Upper lobe of left lung (tissue), 6 donors: Measurements from ENCODE around the gene SRP68. TPM values are rescaled to one million over a fixed set of nuclear protein-coding genes. Genes with fewer than 3 reads are reported as not detected.

Experiments
- ATAC-seq, 2 donors: fragments of 200-7000 bp; cut with Tn5 transposase; one replicate each; pipeline ENCODE4 v1.9.1; 2022; ENCODE audit warnings: mild to moderate bottlenecking in 2 of 2, moderate library complexity in 2 of 2; ENCODE audit not compliant: low FRiP score in 2 of 2
- DNase-seq, 2 donors: peaks; one replicate each; pipeline ENCODE4 v3.0.0-alpha.2; 2019 to 2020
- H3K27ac ChIP-seq, 4 donors: fragments of 200-600 bp; sonication (generic); one replicate each; pipeline ENCODE4 v1.5.1; 2016 to 2019
- H3K27me3 ChIP-seq, 4 donors: fragments of 200-600 bp; sonication (generic); one replicate each; pipeline ENCODE4 v1.5.1; 2017 to 2019
- H3K36me3 ChIP-seq, 4 donors: fragments of 200-600 bp; sonication (generic); one replicate each; pipeline ENCODE4 v1.5.1; 2016 to 2019
- H3K4me1 ChIP-seq, 4 donors: fragments of 200-600 bp; sonication (generic); one replicate each; pipeline ENCODE4 v1.5.1; 2018 to 2019
- H3K4me3 ChIP-seq, 4 donors: fragments of 200-600 bp; sonication (generic); one replicate each; pipeline ENCODE4 v1.5.1; 2017 to 2019; ENCODE audit warnings: mild to moderate bottlenecking in 2 of 4, moderate library complexity in 1 of 4
- H3K9me3 ChIP-seq, 4 donors: fragments of 200-600 bp; sonication (generic); one replicate each; pipeline ENCODE4 v1.5.1; 2018 to 2019
- CTCF ChIP-seq, 6 experiments: fragments of 450-650 bp in 4 of 6; fragments of 200-600 bp in 2 of 6; sonication (generic) in 2 of 6; IDR thresholded peaks; one replicate each; pipeline ENCODE4 v1.5.1; 2016 to 2019; ENCODE audit warnings: antibody characterized with exemption in 6 of 6
- EP300 ChIP-seq, 4 donors: sonication (generic); formaldehyde crosslinking; IDR thresholded peaks; one replicate each; pipeline ENCODE4 v1.5.1; 2017; ENCODE audit warnings: antibody characterized with exemption in 4 of 4, control low read depth in 2 of 4
- POLR2A ChIP-seq, 4 donors: fragments of 450-650 bp; IDR thresholded peaks; one replicate each; pipeline ENCODE4 v1.5.1; 2016 to 2017; ENCODE audit warnings: antibody characterized with exemption in 4 of 4, mild to moderate bottlenecking in 2 of 4
- POLR2AphosphoS5 ChIP-seq, 2 donors: sonication (generic); formaldehyde crosslinking; IDR thresholded peaks; one replicate each; pipeline ENCODE4 v1.5.1; 2017; ENCODE audit warnings: antibody characterized with exemption in 2 of 2
- WGBS, 2 donors: methylation state at CpG; one replicate each; pipeline ENCODE4 v1.1.5; 2017 to 2018; 5-methylcytosine and 5-hydroxymethylcytosine counted together
- total RNA-seq, 6 donors: library from RNA; depleted of rRNA in 4 of 6; stranded (reverse); fragments of >200 nt in 4 of 6; gene quantifications; one replicate each; pipeline versions ENCODE4 v1.1.0 to v1.2.1, GENCODE V29; 2016 to 2021
- donor health status: DM: no; HTN: no; CAD: no; lungs with moderate emphysema.
- donor health status: DM: no; HTN: yes; CAD: no; lungs with severe emphysema.

Gene SRP68
- total RNA-seq, 6 donors from 2014 or later = 41.8 to 68.2 (median 56.1) TPM

- H3K4me3 ChIP-seq = no peak overlapping the region
- no peak overlapping the region for H3K27ac ChIP-seq
- no peaks in the 10 kb centered on the region for H3K9me3 ChIP-seq
- peaks cover 0 to 9% (median 7%) of the 10 kb centered on the region in 4 donors for H3K4me1 ChIP-seq
- TF ChIP-seq CTCF (IDR thresholded peaks at IDR 0.05) (no peak), POLR2AphosphoS5 (IDR thresholded peaks at IDR 0.05) (no peak), POLR2A (IDR thresholded peaks at IDR 0.05) (no peak), EP300 (IDR thresholded peaks at IDR 0.05) (no peak)
- WGBS, 2 donors = 84 to 88% methylated on average over 18 to 21 of the region's 21 CpGs
- no peak for ATAC-seq
- H3K27me3 ChIP-seq = no peaks in the 10 kb centered on the region
- no peak for DNase-seq
- peaks cover 0 to 13% (median 4%) of the 10 kb centered on the region in 4 donors for H3K36me3 ChIP-seq
Measured at GRCh38 chr17:76009969-76010661, 62.2 kb downstream of the SRP68 start.

- Histone ChIP-seq H3K4me3 (no peak overlapping the region), H3K27ac (no peak overlapping the region), H3K36me3 (peaks cover 0 to 17% (median 4%) of the 10 kb centered on the region in 4 donors), H3K9me3 (no peaks in the 10 kb centered on the region), H3K27me3 (no peaks in the 10 kb centered on the region), H3K4me1 (peaks cover 4 to 7% (median 5%) of the 10 kb centered on the region in 4 donors)
- ATAC-seq (no peak), DNase-seq (no peak)
- TF ChIP-seq POLR2A (IDR thresholded peaks at IDR 0.05) = no peak
- TF ChIP-seq CTCF (IDR thresholded peaks at IDR 0.05) = no peak
- TF ChIP-seq EP300 (IDR thresholded peaks at IDR 0.05) = no peak
- no peak for TF ChIP-seq POLR2AphosphoS5 (IDR thresholded peaks at IDR 0.05)
- WGBS, 2 donors = 90 to 92% methylated on average over 20 of the region's 20 CpGs
Measured at GRCh38 chr17:76009447-76009846, 62.9 kb downstream of the SRP68 start.

- ATAC-seq (no peak), DNase-seq (peak in 1 of 2 donors; percentile 82)
- H3K4me3 ChIP-seq = no peak overlapping the region
- peaks cover 0 to 4% (median 1%) of the 10 kb centered on the region in 4 donors for H3K4me1 ChIP-seq
- no peaks in the 10 kb centered on the region for H3K27me3 ChIP-seq
- H3K27ac ChIP-seq = no peak overlapping the region
- H3K9me3 ChIP-seq = no peaks in the 10 kb centered on the region
- TF ChIP-seq EP300 (IDR thresholded peaks at IDR 0.05) = no peak
- TF ChIP-seq POLR2A (IDR thresholded peaks at IDR 0.05) = no peak
- TF ChIP-seq POLR2AphosphoS5 (IDR thresholded peaks at IDR 0.05) = no peak
- TF ChIP-seq CTCF (IDR thresholded peaks at IDR 0.05) = no peak
- H3K36me3 ChIP-seq = peaks cover 0 to 18% (median 4%) of the 10 kb centered on the region in 4 donors
- WGBS, 2 donors = 91 to 95% methylated on average over 51 to 56 of the region's 56 CpGs
Measured at GRCh38 chr17:76008630-76009425, 63.5 kb downstream of the SRP68 start.

- H3K36me3 ChIP-seq = peaks cover 0 to 18% (median 4%) of the 10 kb centered on the region in 4 donors
- WGBS, 2 donors = 94 to 95% methylated on average over 36 of the region's 36 CpGs
- no peak for ATAC-seq
- no peaks in the 10 kb centered on the region for H3K9me3 ChIP-seq
- no peak overlapping the region for H3K4me3 ChIP-seq
- H3K4me1 ChIP-seq = peaks cover 0 to 9% (median 6%) of the 10 kb centered on the region in 4 donors
- no peak overlapping the region for H3K27ac ChIP-seq
- TF ChIP-seq EP300 (IDR thresholded peaks at IDR 0.05) = no peak
- no peak for TF ChIP-seq CTCF (IDR thresholded peaks at IDR 0.05)
- peak in 1 of 2 donors; percentile 81 for DNase-seq
- no peaks in the 10 kb centered on the region for H3K27me3 ChIP-seq
Measured at GRCh38 chr17:76008208-76008607, 64.1 kb downstream of the SRP68 start.
